Measurements from ENCODE around the gene TLE2.

TLE2 gene

GRCh38 chr19:3007975-3008374 lies 21.1 kb downstream of the TLE2 start:
- H3K27ac ChIP-seq (ENCODE audit: insufficient read depth in 1 of 2, low read depth in 1 of 2, low read length in 2 of 2, poor library complexity in 1 of 2, severe bottlenecking in 2 of 2), result no peak overlapping the region
- no peaks in the 10 kb centered on the region for H3K9me3 ChIP-seq (ENCODE audit: control extremely low read depth in 1 of 5, control insufficient read depth in 4 of 5, insufficient read depth in 2 of 5, low read depth in 1 of 5, low read length in 4 of 5)
- DNase-seq, result no peak
- 95% methylated on average over 7 of the region's 9 CpGs for WGBS (ENCODE audit: insufficient coverage)
- no peak overlapping the region for H3K4me3 ChIP-seq (ENCODE audit: control insufficient read depth in 1 of 7, extremely low read depth in 1 of 7, insufficient read depth in 4 of 7, low read depth in 2 of 7, low read length in 6 of 7)
- H3K4me1 ChIP-seq (ENCODE audit: control extremely low read depth in 1 of 4, control insufficient read depth in 4 of 4, insufficient read depth in 4 of 4, low read length in 3 of 4), result no peaks in the 10 kb centered on the region
- H3K36me3 ChIP-seq (ENCODE audit: control insufficient read depth in 4 of 4, insufficient read depth in 4 of 4, low read length in 3 of 4), result no peaks in the 10 kb centered on the region
- ChIA-PET CTCF (no interaction called here), POLR2A (no interaction called here)
- H3K27me3 ChIP-seq (replicated peaks in 2 of 5; ENCODE audit: control insufficient read depth in 4 of 5, insufficient read depth in 5 of 5, low read length in 4 of 5), result peaks cover 0 to 5% (median 0%) of the 10 kb centered on the region in 5 experiments

GRCh38 chr19:3006075-3006767 lies 22.9 kb downstream of the TLE2 start:
- Histone ChIP-seq H3K27me3 (replicated peaks in 2 of 5; ENCODE audit: control insufficient read depth in 4 of 5, insufficient read depth in 5 of 5, low read length in 4 of 5) (peaks cover 0 to 5% (median 0%) of the 10 kb centered on the region in 5 experiments), H3K27ac (ENCODE audit: insufficient read depth in 1 of 2, low read depth in 1 of 2, low read length in 2 of 2, poor library complexity in 1 of 2, severe bottlenecking in 2 of 2) (no peak overlapping the region), H3K4me3 (ENCODE audit: control insufficient read depth in 1 of 7, extremely low read depth in 1 of 7, insufficient read depth in 4 of 7, low read depth in 2 of 7, low read length in 6 of 7) (no peak overlapping the region), H3K36me3 (ENCODE audit: control insufficient read depth in 4 of 4, insufficient read depth in 4 of 4, low read length in 3 of 4) (no peaks in the 10 kb centered on the region), H3K9me3 (ENCODE audit: control extremely low read depth in 1 of 5, control insufficient read depth in 4 of 5, insufficient read depth in 2 of 5, low read depth in 1 of 5, low read length in 4 of 5) (no peaks in the 10 kb centered on the region), H3K4me1 (ENCODE audit: control extremely low read depth in 1 of 4, control insufficient read depth in 4 of 4, insufficient read depth in 4 of 4, low read length in 3 of 4) (no peaks in the 10 kb centered on the region)
- ChIA-PET CTCF (interaction anchor here (0.8 kb wide), 1 partner anchor 9 kb away, joined by 3 read pairs; no protein-coding TSS in a partner anchor), POLR2A (no interaction called here)
- 77% methylated on average over 25 of the region's 37 CpGs for WGBS (ENCODE audit: insufficient coverage)
- DNase-seq, result no peak

GRCh38 chr19:3005345-3005744 lies 23.7 kb downstream of the TLE2 start:
- H3K36me3 ChIP-seq (ENCODE audit: control insufficient read depth in 4 of 4, insufficient read depth in 4 of 4, low read length in 3 of 4), result no peaks in the 10 kb centered on the region
- H3K27ac ChIP-seq (ENCODE audit: insufficient read depth in 1 of 2, low read depth in 1 of 2, low read length in 2 of 2, poor library complexity in 1 of 2, severe bottlenecking in 2 of 2), result no peak overlapping the region
- DNase-seq, result no peak
- 95% methylated on average over 18 of the region's 18 CpGs for WGBS (ENCODE audit: insufficient coverage)
- H3K27me3 ChIP-seq (replicated peaks in 2 of 5; ENCODE audit: control insufficient read depth in 4 of 5, insufficient read depth in 5 of 5, low read length in 4 of 5), result peaks cover 0 to 5% (median 0%) of the 10 kb centered on the region in 5 experiments
- H3K4me3 ChIP-seq (ENCODE audit: control insufficient read depth in 1 of 7, extremely low read depth in 1 of 7, insufficient read depth in 4 of 7, low read depth in 2 of 7, low read length in 6 of 7), result no peak overlapping the region
- H3K4me1 ChIP-seq (ENCODE audit: control extremely low read depth in 1 of 4, control insufficient read depth in 4 of 4, insufficient read depth in 4 of 4, low read length in 3 of 4), result no peaks in the 10 kb centered on the region
- POLR2A ChIA-PET, result interaction anchor here (0.5 kb wide), 1 partner anchor 23 kb away, joined by 3 read pairs; no protein-coding TSS in a partner anchor
- CTCF ChIA-PET, result interaction anchor here (0.7 to 1.3 kb wide), 3 partner anchors 9 to 21 kb away, joined by 3 read pairs; no protein-coding TSS in a partner anchor
- H3K9me3 ChIP-seq (ENCODE audit: control extremely low read depth in 1 of 5, control insufficient read depth in 4 of 5, insufficient read depth in 2 of 5, low read depth in 1 of 5, low read length in 4 of 5), result no peaks in the 10 kb centered on the region

DNA sequence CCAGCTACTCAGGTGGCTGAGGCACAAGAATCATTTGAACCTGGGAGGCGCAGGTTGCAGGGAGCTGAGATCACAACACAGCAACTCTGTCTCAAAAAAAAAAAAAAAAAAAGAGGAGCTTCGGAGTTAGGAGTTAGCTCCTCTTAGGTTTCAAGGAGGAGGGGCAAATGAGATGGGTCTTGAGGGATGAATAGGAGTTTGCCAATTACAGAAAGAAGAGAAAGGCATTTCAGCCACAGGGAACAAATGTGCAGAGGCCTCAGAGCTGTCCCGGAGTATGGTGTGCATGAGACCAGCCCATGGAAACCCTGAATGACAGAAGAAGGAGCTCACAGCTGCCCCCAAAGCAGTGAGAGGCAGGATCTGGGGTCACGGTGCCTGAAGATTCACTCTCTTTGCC lies 24.6 kb downstream of the TLE2 start:
- H3K27me3 ChIP-seq (replicated peaks in 2 of 5; ENCODE audit: control insufficient read depth in 4 of 5, insufficient read depth in 5 of 5, low read length in 4 of 5), result peaks cover 0 to 5% (median 0%) of the 10 kb centered on the region in 5 experiments
- H3K27ac ChIP-seq (ENCODE audit: insufficient read depth in 1 of 2, low read depth in 1 of 2, low read length in 2 of 2, poor library complexity in 1 of 2, severe bottlenecking in 2 of 2), result no peak overlapping the region
- no peaks in the 10 kb centered on the region for H3K9me3 ChIP-seq (ENCODE audit: control extremely low read depth in 1 of 5, control insufficient read depth in 4 of 5, insufficient read depth in 2 of 5, low read depth in 1 of 5, low read length in 4 of 5)
- ChIA-PET CTCF (interaction anchor here (0.7 to 1.4 kb wide), 3 partner anchors 9 to 20 kb away, joined by 3 read pairs; no protein-coding TSS in a partner anchor), POLR2A (interaction anchor here (0.6 to 0.8 kb wide), 2 partner anchors 12 to 19 kb away, joined by 4 read pairs; no protein-coding TSS in a partner anchor)
- no peak for DNase-seq
- no peaks in the 10 kb centered on the region for H3K4me1 ChIP-seq (ENCODE audit: control extremely low read depth in 1 of 4, control insufficient read depth in 4 of 4, insufficient read depth in 4 of 4, low read length in 3 of 4)
- WGBS (ENCODE audit: insufficient coverage), result 100% methylated on average over 2 of the region's 4 CpGs
- no peak overlapping the region for H3K4me3 ChIP-seq (ENCODE audit: control insufficient read depth in 1 of 7, extremely low read depth in 1 of 7, insufficient read depth in 4 of 7, low read depth in 2 of 7, low read length in 6 of 7)
- H3K36me3 ChIP-seq (ENCODE audit: control insufficient read depth in 4 of 4, insufficient read depth in 4 of 4, low read length in 3 of 4), result no peaks in the 10 kb centered on the region

- peaks cover 0 to 5% (median 0%) of the 10 kb centered on the region in 5 experiments for H3K27me3 ChIP-seq (replicated peaks in 2 of 5; ENCODE audit: control insufficient read depth in 4 of 5, insufficient read depth in 5 of 5, low read length in 4 of 5)
- H3K9me3 ChIP-seq (ENCODE audit: control extremely low read depth in 1 of 5, control insufficient read depth in 4 of 5, insufficient read depth in 2 of 5, low read depth in 1 of 5, low read length in 4 of 5), result no peaks in the 10 kb centered on the region
- no peak for DNase-seq
- no peaks in the 10 kb centered on the region for H3K36me3 ChIP-seq (ENCODE audit: control insufficient read depth in 4 of 4, insufficient read depth in 4 of 4, low read length in 3 of 4)
- 100% methylated on average over 2 of the region's 7 CpGs for WGBS (ENCODE audit: insufficient coverage)
- ChIA-PET CTCF (interaction anchor here (1.4 kb wide), 1 partner anchor 8 kb away, joined by 3 read pairs; no protein-coding TSS in a partner anchor), POLR2A (no interaction called here)
- H3K4me3 ChIP-seq (ENCODE audit: control insufficient read depth in 1 of 7, extremely low read depth in 1 of 7, insufficient read depth in 4 of 7, low read depth in 2 of 7, low read length in 6 of 7), result no peak overlapping the region
- H3K27ac ChIP-seq (ENCODE audit: insufficient read depth in 1 of 2, low read depth in 1 of 2, low read length in 2 of 2, poor library complexity in 1 of 2, severe bottlenecking in 2 of 2), result no peak overlapping the region
- no peaks in the 10 kb centered on the region for H3K4me1 ChIP-seq (ENCODE audit: control extremely low read depth in 1 of 4, control insufficient read depth in 4 of 4, insufficient read depth in 4 of 4, low read length in 3 of 4)
These were observed 26.0 kb downstream of the TLE2 start for GRCh38 chr19:3003046-3003445.

GRCh38 chr19:3001235-3001800 lies 27.8 kb downstream of the TLE2 start:
- no peak for DNase-seq
- CTCF ChIA-PET, result interaction anchor here (1.0 kb wide), 1 partner anchor 11 kb away, joined by 3 read pairs; no protein-coding TSS in a partner anchor

GRCh38 chr19:2998642-2999041 lies 30.4 kb downstream of the TLE2 start:
- ChIA-PET CTCF (no interaction called here), POLR2A (no interaction called here)
- no peaks in the 10 kb centered on the region for H3K36me3 ChIP-seq (ENCODE audit: control insufficient read depth in 4 of 4, insufficient read depth in 4 of 4, low read length in 3 of 4)
- WGBS (ENCODE audit: insufficient coverage), result 100% methylated on average over 6 of the region's 11 CpGs
- H3K27me3 ChIP-seq (replicated peaks in 2 of 5; ENCODE audit: control insufficient read depth in 4 of 5, insufficient read depth in 5 of 5, low read length in 4 of 5), result no peaks in the 10 kb centered on the region
- H3K9me3 ChIP-seq (ENCODE audit: control extremely low read depth in 1 of 5, control insufficient read depth in 4 of 5, insufficient read depth in 2 of 5, low read depth in 1 of 5, low read length in 4 of 5), result no peaks in the 10 kb centered on the region
- no peak overlapping the region for H3K27ac ChIP-seq (ENCODE audit: insufficient read depth in 1 of 2, low read depth in 1 of 2, low read length in 2 of 2, poor library complexity in 1 of 2, severe bottlenecking in 2 of 2)
- H3K4me3 ChIP-seq (ENCODE audit: control insufficient read depth in 1 of 7, extremely low read depth in 1 of 7, insufficient read depth in 4 of 7, low read depth in 2 of 7, low read length in 6 of 7), result no peak overlapping the region
- DNase-seq, result no peak
- no peaks in the 10 kb centered on the region for H3K4me1 ChIP-seq (ENCODE audit: control extremely low read depth in 1 of 4, control insufficient read depth in 4 of 4, insufficient read depth in 4 of 4, low read length in 3 of 4)

More at GRCh38 chr19:3001235-3001800, 27.8 kb downstream of the TLE2 start:
- Histone ChIP-seq H3K4me3 (ENCODE audit: control insufficient read depth in 1 of 7, extremely low read depth in 1 of 7, insufficient read depth in 4 of 7, low read depth in 2 of 7, low read length in 6 of 7) (no peak overlapping the region), H3K27me3 (replicated peaks in 2 of 5; ENCODE audit: control insufficient read depth in 4 of 5, insufficient read depth in 5 of 5, low read length in 4 of 5) (peaks cover 0 to 5% (median 0%) of the 10 kb centered on the region in 5 experiments), H3K4me1 (ENCODE audit: control extremely low read depth in 1 of 4, control insufficient read depth in 4 of 4, insufficient read depth in 4 of 4, low read length in 3 of 4) (no peaks in the 10 kb centered on the region), H3K36me3 (ENCODE audit: control insufficient read depth in 4 of 4, insufficient read depth in 4 of 4, low read length in 3 of 4) (no peaks in the 10 kb centered on the region), H3K27ac (ENCODE audit: insufficient read depth in 1 of 2, low read depth in 1 of 2, low read length in 2 of 2, poor library complexity in 1 of 2, severe bottlenecking in 2 of 2) (no peak overlapping the region), H3K9me3 (ENCODE audit: control extremely low read depth in 1 of 5, control insufficient read depth in 4 of 5, insufficient read depth in 2 of 5, low read depth in 1 of 5, low read length in 4 of 5) (no peaks in the 10 kb centered on the region)
- POLR2A ChIA-PET, result no interaction called here
- WGBS (ENCODE audit: insufficient coverage), result 100% methylated on average over 1 of the region's 6 CpGs

All from common myeloid progenitor, CD34-positive (primary cell).